GM23338 (cell line): ENCODE results near the gene RPL32. TPM values are rescaled to one million over a fixed set of nuclear protein-coding genes. Genes with fewer than 3 reads are reported as not detected.

ENCODE experiments used
- ATAC-seq: fragments of 200-7000 bp; cut with Tn5 transposase; 3 replicates; pipeline ENCODE4 v1.9.1; 2020
- DNase-seq: peaks from one replicate; pipeline ENCODE4 v3.0.0-alpha.2; 2015; ENCODE audit warnings: low spot score
- H2AFZ ChIP-seq: fragments of 200-600 bp; sonication (generic); 2 replicates; pipeline ENCODE4 v1.8.0; 2016; ENCODE audit warnings: antibody characterized with exemption, mild to moderate bottlenecking, moderate library complexity
- H3F3A ChIP-seq: fragments of 200-600 bp; sonication (generic); replicated peaks from 2 replicates; pipeline ENCODE4 v1.8.0; 2017; ENCODE audit warnings: antibody characterized with exemption, mixed run types, low read depth
- H3K27ac ChIP-seq: fragments of 200-600 bp; sonication (generic); 2 replicates; pipeline ENCODE4 v1.6.1; 2016; ENCODE audit warnings: low read depth
- H3K27me3 ChIP-seq: fragments of 200-600 bp; sonication (generic); 2 replicates; pipeline ENCODE4 v1.8.0; 2016; ENCODE audit warnings: mild to moderate bottlenecking, mixed run types, moderate library complexity; ENCODE audit not compliant: insufficient read depth
- H3K36me3 ChIP-seq: fragments of 200-600 bp; sonication (generic); 2 replicates; pipeline ENCODE4 v1.8.0; 2016; ENCODE audit warnings: mild to moderate bottlenecking; ENCODE audit not compliant: insufficient read depth
- H3K4me1 ChIP-seq: fragments of 200-600 bp; sonication (generic); 2 replicates; pipeline ENCODE4 v1.8.0; 2016; ENCODE audit warnings: mild to moderate bottlenecking, moderate library complexity; ENCODE audit not compliant: insufficient read depth
- H3K4me2 ChIP-seq: fragments of 200-600 bp; sonication (generic); 2 replicates; pipeline ENCODE4 v1.7.1; 2017; ENCODE audit warnings: mixed run types
- H3K4me3 ChIP-seq: fragments of 200-600 bp; sonication (generic); 2 replicates; pipeline ENCODE4 v1.6.1; 2016; ENCODE audit warnings: mixed run types
- H3K79me2 ChIP-seq: fragments of 200-600 bp; sonication (generic); replicated peaks from 2 replicates; pipeline ENCODE4 v1.8.0; 2017; ENCODE audit warnings: mild to moderate bottlenecking; ENCODE audit not compliant: insufficient read depth
- H3K9me2 ChIP-seq: fragments of 200-600 bp; sonication (generic); 2 replicates; pipeline ENCODE4 v1.8.0; 2017; ENCODE audit not compliant: insufficient read depth
- H4K20me1 ChIP-seq: fragments of 200-600 bp; sonication (generic); replicated peaks from 2 replicates; pipeline ENCODE4 v1.8.0; 2017; ENCODE audit warnings: mild to moderate bottlenecking; ENCODE audit not compliant: insufficient read depth
- H3K27ac Mint-ChIP-seq: 2 replicates; pipeline ENCODE4 v1.8.0; 2020; ENCODE audit warnings: inconsistent platforms, mild to moderate bottlenecking, moderate library complexity, mixed read lengths
- H3K27me3 Mint-ChIP-seq: 3 replicates; pipeline ENCODE4 v1.8.0; 2022; ENCODE audit warnings: low read depth, mild to moderate bottlenecking, moderate library complexity, mixed read lengths, inconsistent platforms; ENCODE audit not compliant: insufficient read depth, poor library complexity
- H3K36me3 Mint-ChIP-seq: 3 replicates; pipeline ENCODE4 v1.8.0; 2021; ENCODE audit warnings: low read depth, mild to moderate bottlenecking, inconsistent platforms, moderate library complexity, mixed read lengths
- H3K4me1 Mint-ChIP-seq: 3 replicates; pipeline ENCODE4 v1.8.0; 2020; ENCODE audit warnings: mild to moderate bottlenecking, inconsistent platforms, mixed read lengths
- H3K4me3 Mint-ChIP-seq: 3 replicates; pipeline ENCODE4 v1.8.0; 2021; ENCODE audit warnings: moderate library complexity, mild to moderate bottlenecking, inconsistent platforms, mixed read lengths
- H3K9me3 Mint-ChIP-seq: 3 replicates; pipeline ENCODE4 v1.8.0; 2020; ENCODE audit warnings: moderate library complexity, mild to moderate bottlenecking, inconsistent platforms, mixed read lengths
- CREB1 ChIP-seq: fragments of 250-450 bp; sonication (Bioruptor Pico); IDR thresholded peaks from 2 replicates; pipeline ENCODE4 v1.5.0; 2020; ENCODE audit warnings: low read depth, mild to moderate bottlenecking, moderate library complexity
- EZH2 ChIP-seq: fragments of 200-600 bp; sonication (generic); IDR thresholded peaks from one replicate; pipeline ENCODE4 v1.8.0; 2017; ENCODE audit warnings: antibody characterized with exemption, mild to moderate bottlenecking, low read depth; ENCODE audit not compliant: unreplicated experiment
- EZH2phosphoT487 ChIP-seq: fragments of 200-600 bp; sonication (generic); IDR thresholded peaks from one replicate; pipeline ENCODE4 v1.8.1; 2018; ENCODE audit warnings: antibody characterized with exemption; ENCODE audit not compliant: unreplicated experiment
- JUNB ChIP-seq: IDR thresholded peaks from one replicate; pipeline ENCODE4 v1.6.1; 2016; ENCODE audit warnings: antibody characterized with exemption; ENCODE audit not compliant: unreplicated experiment
- NANOG ChIP-seq: IDR thresholded peaks from 2 replicates; pipeline ENCODE4 v1.6.1; 2016; ENCODE audit warnings: antibody characterized with exemption, borderline replicate concordance
- POLR2AphosphoS5 ChIP-seq: IDR thresholded peaks from 2 replicates; pipeline ENCODE4 v1.6.1; 2016; ENCODE audit warnings: antibody characterized with exemption, low read depth
- STAT1 ChIP-seq: IDR thresholded peaks from one replicate; pipeline ENCODE4 v1.6.1; 2016; ENCODE audit warnings: antibody characterized with exemption; ENCODE audit not compliant: unreplicated experiment
- ZNF114 ChIP-seq: fragments of 250-450 bp; sonication (Bioruptor Pico); IDR thresholded peaks from 2 replicates; pipeline ENCODE4 v1.5.0; 2020; ENCODE audit warnings: mild to moderate bottlenecking, moderate library complexity
- ZNF331 ChIP-seq: fragments of 250-450 bp; sonication (Bioruptor Pico); IDR thresholded peaks from 2 replicates; pipeline ENCODE4 v1.5.0; 2020; ENCODE audit warnings: low read depth, mild to moderate bottlenecking, moderate library complexity
- polyA plus RNA-seq: library from polyadenylated mRNA; unstranded; fragments of >200 nt; fragmentation: Nextera tagmentation; extraction: Ambion mirVana; gene quantifications from 2 replicates; pipeline ENCODE4 v1.2.1, GENCODE V29; 2016
- total RNA-seq: library from RNA; depleted of rRNA; stranded (reverse); fragments of >200 nt; shearing (Covaris generic); gene quantifications from 2 replicates; pipeline ENCODE4 v1.2.3, GENCODE V29; 2014
- TF ChIP-seq, protein P1 (sequence below): IDR thresholded peaks from 2 replicates; pipeline ENCODE4 v1.6.1; 2016; ENCODE audit warnings: antibody characterized with exemption
- TF ChIP-seq, protein P2 (sequence below), 2 experiments: fragments of 200-600 bp in 1 of 2; sonication (generic) in 1 of 2; conservative IDR thresholded peaks; 2 replicates each; pipeline versions ENCODE4 v1.5.1 to v1.6.1; 2016 to 2017; ENCODE audit warnings: antibody characterized with exemption in 2 of 2, low read depth in 2 of 2, mild to moderate bottlenecking in 2 of 2, moderate library complexity in 1 of 2
- TF ChIP-seq, protein P3 (sequence below): fragments of 250-450 bp; sonication (Bioruptor Pico); IDR thresholded peaks from 2 replicates; pipeline ENCODE4 v1.5.0; 2020; ENCODE audit warnings: mild to moderate bottlenecking, moderate library complexity
- TF ChIP-seq, protein P4 (sequence below): IDR thresholded peaks from one replicate; pipeline ENCODE4 v1.6.1; 2018; ENCODE audit warnings: antibody characterized with exemption; ENCODE audit not compliant: unreplicated experiment

The RPL32 gene
- total and polyA plus RNA-seq, 2 experiments from 2014 or later: 561 to 2,550 TPM

DNA sequence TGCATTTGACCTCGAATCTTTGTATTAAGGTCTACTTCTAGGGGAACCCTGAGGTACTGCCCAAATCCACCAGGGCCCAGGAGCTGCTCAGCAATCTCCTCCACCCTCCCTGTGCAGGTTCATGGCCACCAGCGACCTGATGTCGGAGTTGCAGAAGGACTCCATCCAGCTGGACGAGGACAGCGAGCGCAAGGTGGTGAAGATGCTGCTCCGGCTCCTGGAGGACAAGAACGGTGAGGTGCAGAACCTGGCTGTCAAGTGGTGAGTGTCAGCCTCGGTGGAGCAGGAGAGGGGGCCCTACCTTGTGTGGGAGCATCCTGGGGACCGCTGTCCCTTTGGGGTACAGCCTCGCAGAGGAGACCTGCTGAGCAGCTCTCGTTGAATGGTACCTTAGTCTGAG lies 38.0 kb downstream of the RPL32 start:
- ATAC-seq (no peak), DNase-seq (no peak)
- Histone ChIP-seq H3K27ac (no peak overlapping the region), H3K36me3 (0 out of 2 replicates have a peak, but pooled peaks cover 4% of the 10 kb centered on the region), H2AFZ (no peak overlapping the region), H3K4me2 (no peak overlapping the region), H3K27me3 (no peaks in the 10 kb centered on the region), H3K9me2 (no peaks in the 10 kb centered on the region), H3K4me1 (no peaks in the 10 kb centered on the region), H3K4me3 (no peak overlapping the region), H3F3A (no peaks in the 10 kb centered on the region), H4K20me1 (no peaks in the 10 kb centered on the region), H3K79me2 (no peaks in the 10 kb centered on the region)
- no peak overlapping the region for H3K27ac Mint-ChIP-seq
- H3K27me3 Mint-ChIP-seq: peaks cover 3% of the 10 kb centered on the region
- H3K4me3 Mint-ChIP-seq: no peak overlapping the region
- TF ChIP-seq, protein P1, sequence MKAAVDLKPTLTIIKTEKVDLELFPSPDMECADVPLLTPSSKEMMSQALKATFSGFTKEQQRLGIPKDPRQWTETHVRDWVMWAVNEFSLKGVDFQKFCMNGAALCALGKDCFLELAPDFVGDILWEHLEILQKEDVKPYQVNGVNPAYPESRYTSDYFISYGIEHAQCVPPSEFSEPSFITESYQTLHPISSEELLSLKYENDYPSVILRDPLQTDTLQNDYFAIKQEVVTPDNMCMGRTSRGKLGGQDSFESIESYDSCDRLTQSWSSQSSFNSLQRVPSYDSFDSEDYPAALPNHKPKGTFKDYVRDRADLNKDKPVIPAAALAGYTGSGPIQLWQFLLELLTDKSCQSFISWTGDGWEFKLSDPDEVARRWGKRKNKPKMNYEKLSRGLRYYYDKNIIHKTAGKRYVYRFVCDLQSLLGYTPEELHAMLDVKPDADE: no peak
- TF ChIP-seq JUNB (no peak), NANOG (no peak), EZH2phosphoT487 (no peak), ZNF114 (CRISPR knock-in tag) (no peak), ZNF331 (CRISPR knock-in tag) (no peak), POLR2AphosphoS5 (no peak), EZH2 (no peak), CREB1 (no peak), STAT1 (no peak)
- TF ChIP-seq, protein P2, sequence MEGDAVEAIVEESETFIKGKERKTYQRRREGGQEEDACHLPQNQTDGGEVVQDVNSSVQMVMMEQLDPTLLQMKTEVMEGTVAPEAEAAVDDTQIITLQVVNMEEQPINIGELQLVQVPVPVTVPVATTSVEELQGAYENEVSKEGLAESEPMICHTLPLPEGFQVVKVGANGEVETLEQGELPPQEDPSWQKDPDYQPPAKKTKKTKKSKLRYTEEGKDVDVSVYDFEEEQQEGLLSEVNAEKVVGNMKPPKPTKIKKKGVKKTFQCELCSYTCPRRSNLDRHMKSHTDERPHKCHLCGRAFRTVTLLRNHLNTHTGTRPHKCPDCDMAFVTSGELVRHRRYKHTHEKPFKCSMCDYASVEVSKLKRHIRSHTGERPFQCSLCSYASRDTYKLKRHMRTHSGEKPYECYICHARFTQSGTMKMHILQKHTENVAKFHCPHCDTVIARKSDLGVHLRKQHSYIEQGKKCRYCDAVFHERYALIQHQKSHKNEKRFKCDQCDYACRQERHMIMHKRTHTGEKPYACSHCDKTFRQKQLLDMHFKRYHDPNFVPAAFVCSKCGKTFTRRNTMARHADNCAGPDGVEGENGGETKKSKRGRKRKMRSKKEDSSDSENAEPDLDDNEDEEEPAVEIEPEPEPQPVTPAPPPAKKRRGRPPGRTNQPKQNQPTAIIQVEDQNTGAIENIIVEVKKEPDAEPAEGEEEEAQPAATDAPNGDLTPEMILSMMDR (conservative IDR thresholded peaks at IDR 0.05; ENCODE audit: low read depth in 2 of 2): no peak
- TF ChIP-seq, protein P3, sequence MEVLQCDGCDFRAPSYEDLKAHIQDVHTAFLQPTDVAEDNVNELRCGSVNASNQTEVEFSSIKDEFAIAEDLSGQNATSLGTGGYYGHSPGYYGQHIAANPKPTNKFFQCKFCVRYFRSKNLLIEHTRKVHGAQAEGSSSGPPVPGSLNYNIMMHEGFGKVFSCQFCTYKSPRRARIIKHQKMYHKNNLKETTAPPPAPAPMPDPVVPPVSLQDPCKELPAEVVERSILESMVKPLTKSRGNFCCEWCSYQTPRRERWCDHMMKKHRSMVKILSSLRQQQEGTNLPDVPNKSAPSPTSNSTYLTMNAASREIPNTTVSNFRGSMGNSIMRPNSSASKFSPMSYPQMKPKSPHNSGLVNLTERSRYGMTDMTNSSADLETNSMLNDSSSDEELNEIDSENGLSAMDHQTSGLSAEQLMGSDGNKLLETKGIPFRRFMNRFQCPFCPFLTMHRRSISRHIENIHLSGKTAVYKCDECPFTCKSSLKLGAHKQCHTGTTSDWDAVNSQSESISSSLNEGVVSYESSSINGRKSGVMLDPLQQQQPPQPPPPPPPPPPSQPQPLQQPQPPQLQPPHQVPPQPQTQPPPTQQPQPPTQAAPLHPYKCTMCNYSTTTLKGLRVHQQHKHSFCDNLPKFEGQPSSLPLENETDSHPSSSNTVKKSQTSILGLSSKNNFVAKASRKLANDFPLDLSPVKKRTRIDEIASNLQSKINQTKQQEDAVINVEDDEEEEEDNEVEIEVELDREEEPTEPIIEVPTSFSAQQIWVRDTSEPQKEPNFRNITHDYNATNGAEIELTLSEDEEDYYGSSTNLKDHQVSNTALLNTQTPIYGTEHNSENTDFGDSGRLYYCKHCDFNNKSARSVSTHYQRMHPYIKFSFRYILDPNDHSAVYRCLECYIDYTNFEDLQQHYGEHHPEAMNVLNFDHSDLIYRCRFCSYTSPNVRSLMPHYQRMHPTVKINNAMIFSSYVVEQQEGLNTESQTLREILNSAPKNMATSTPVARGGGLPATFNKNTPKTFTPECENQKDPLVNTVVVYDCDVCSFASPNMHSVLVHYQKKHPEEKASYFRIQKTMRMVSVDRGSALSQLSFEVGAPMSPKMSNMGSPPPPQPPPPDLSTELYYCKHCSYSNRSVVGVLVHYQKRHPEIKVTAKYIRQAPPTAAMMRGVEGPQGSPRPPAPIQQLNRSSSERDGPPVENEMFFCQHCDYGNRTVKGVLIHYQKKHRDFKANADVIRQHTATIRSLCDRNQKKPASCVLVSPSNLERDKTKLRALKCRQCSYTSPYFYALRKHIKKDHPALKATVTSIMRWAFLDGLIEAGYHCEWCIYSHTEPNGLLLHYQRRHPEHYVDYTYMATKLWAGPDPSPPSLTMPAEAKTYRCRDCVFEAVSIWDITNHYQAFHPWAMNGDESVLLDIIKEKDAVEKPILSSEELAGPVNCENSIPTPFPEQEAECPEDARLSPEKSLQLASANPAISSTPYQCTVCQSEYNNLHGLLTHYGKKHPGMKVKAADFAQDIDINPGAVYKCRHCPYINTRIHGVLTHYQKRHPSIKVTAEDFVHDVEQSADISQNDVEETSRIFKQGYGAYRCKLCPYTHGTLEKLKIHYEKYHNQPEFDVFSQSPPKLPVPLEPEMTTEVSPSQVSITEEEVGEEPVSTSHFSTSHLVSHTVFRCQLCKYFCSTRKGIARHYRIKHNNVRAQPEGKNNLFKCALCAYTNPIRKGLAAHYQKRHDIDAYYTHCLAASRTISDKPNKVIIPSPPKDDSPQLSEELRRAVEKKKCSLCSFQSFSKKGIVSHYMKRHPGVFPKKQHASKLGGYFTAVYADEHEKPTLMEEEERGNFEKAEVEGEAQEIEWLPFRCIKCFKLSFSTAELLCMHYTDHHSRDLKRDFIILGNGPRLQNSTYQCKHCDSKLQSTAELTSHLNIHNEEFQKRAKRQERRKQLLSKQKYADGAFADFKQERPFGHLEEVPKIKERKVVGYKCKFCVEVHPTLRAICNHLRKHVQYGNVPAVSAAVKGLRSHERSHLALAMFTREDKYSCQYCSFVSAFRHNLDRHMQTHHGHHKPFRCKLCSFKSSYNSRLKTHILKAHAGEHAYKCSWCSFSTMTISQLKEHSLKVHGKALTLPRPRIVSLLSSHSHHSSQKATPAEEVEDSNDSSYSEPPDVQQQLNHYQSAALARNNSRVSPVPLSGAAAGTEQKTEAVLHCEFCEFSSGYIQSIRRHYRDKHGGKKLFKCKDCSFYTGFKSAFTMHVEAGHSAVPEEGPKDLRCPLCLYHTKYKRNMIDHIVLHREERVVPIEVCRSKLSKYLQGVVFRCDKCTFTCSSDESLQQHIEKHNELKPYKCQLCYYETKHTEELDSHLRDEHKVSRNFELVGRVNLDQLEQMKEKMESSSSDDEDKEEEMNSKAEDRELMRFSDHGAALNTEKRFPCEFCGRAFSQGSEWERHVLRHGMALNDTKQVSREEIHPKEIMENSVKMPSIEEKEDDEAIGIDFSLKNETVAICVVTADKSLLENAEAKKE (CRISPR knock-in tag): no peak
- TF ChIP-seq, protein P4, sequence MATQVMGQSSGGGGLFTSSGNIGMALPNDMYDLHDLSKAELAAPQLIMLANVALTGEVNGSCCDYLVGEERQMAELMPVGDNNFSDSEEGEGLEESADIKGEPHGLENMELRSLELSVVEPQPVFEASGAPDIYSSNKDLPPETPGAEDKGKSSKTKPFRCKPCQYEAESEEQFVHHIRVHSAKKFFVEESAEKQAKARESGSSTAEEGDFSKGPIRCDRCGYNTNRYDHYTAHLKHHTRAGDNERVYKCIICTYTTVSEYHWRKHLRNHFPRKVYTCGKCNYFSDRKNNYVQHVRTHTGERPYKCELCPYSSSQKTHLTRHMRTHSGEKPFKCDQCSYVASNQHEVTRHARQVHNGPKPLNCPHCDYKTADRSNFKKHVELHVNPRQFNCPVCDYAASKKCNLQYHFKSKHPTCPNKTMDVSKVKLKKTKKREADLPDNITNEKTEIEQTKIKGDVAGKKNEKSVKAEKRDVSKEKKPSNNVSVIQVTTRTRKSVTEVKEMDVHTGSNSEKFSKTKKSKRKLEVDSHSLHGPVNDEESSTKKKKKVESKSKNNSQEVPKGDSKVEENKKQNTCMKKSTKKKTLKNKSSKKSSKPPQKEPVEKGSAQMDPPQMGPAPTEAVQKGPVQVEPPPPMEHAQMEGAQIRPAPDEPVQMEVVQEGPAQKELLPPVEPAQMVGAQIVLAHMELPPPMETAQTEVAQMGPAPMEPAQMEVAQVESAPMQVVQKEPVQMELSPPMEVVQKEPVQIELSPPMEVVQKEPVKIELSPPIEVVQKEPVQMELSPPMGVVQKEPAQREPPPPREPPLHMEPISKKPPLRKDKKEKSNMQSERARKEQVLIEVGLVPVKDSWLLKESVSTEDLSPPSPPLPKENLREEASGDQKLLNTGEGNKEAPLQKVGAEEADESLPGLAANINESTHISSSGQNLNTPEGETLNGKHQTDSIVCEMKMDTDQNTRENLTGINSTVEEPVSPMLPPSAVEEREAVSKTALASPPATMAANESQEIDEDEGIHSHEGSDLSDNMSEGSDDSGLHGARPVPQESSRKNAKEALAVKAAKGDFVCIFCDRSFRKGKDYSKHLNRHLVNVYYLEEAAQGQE: no peak
- peaks cover 24% of the 10 kb centered on the region for H3K36me3 Mint-ChIP-seq
- no peaks in the 10 kb centered on the region for H3K9me3 Mint-ChIP-seq
- peaks cover 2% of the 10 kb centered on the region; the same call in 1 of the 3 replicates for H3K4me1 Mint-ChIP-seq
